ENCODE results near the gene LRCH1. TPM values are rescaled to one million over a fixed set of nuclear protein-coding genes. Genes with fewer than 3 reads are reported as not detected.

Gene LRCH1
- total and polyA plus RNA-seq, 2 of the 4 experiments (the other 2 are of a cell fraction), result 7.0 to 8.8 TPM

DNA sequence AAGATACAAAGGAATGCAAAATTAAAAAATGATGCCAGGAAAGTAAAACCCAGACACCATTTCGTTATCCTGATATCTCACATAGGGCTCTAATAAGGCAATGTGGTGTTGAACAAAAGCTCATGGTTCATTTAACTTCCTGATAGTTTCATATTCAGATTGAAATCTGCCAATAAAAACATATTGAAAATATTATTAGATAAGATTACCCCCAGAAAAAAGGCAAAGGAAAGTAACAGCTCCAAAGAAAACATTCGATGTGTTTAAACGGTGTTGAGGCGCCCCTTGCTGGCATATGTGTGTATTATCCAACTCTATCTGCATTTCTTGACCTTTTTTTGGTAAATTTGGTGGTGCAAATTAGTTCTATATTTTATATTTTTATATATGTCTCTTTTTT is 168.1 kb downstream of the LRCH1 start:
- intact Hi-C loops (cut with micrococcal nuclease), result loop anchor here (1.0 kb wide), 2 partner anchors 170 to 228 kb away; no protein-coding TSS in a partner anchor
- Histone ChIP-seq H3K36me3 (ENCODE audit: control insufficient read depth, insufficient read depth, low read length) (peaks cover 7% of the 10 kb centered on the region), H3K27ac (ENCODE audit: insufficient read depth, low read length) (no peak overlapping the region), H2BK15ac (ENCODE audit: low read depth, low read length) (no peak overlapping the region), H3K79me1 (ENCODE audit: low read depth in 1 of 2, low read length in 2 of 2) (peaks cover 4% of the 10 kb centered on the region in 2 experiments; a peak in 2 of 4 replicates), H3K4ac (ENCODE audit: low read depth, low read length) (no peak overlapping the region), H2AK9ac (replicated peaks; ENCODE audit: low read depth, low read length, poor library complexity) (no peak overlapping the region), H2BK20ac (ENCODE audit: low read depth, low read length) (no peak overlapping the region), H3K18ac (ENCODE audit: low read depth, low read length) (no peak overlapping the region), H3K9me3 (ENCODE audit: control insufficient read depth, insufficient read depth, low read length) (no peaks in the 10 kb centered on the region), H4K91ac (ENCODE audit: insufficient read depth, low read depth, low read length) (no peak overlapping the region), H2BK120ac (ENCODE audit: low read depth, low read length) (no peak overlapping the region), H3K9ac (ENCODE audit: low read depth, low read length) (no peak overlapping the region), H4K5ac (ENCODE audit: low read depth, low read length) (no peak overlapping the region), H3K4me1 (ENCODE audit: control insufficient read depth, insufficient read depth, low read length) (peaks cover 1% of the 10 kb centered on the region; the same call in 1 of the 2 replicates), H3K14ac (replicated peaks; ENCODE audit: low read depth, low read length) (no peak overlapping the region), H3K56ac (ENCODE audit: extremely low read depth, insufficient read depth, low read length) (no peak overlapping the region), H4K20me1 (ENCODE audit: insufficient read depth, low read length) (no peaks in the 10 kb centered on the region), H4K8ac (ENCODE audit: low read depth in 2 of 2, low read length in 2 of 2) (no peak overlapping the region), H3K23ac (ENCODE audit: low read depth, low read length) (no peak overlapping the region), H2BK5ac (ENCODE audit: low read depth, low read length, poor library complexity, severe bottlenecking) (no peak overlapping the region), H3K27me3 (ENCODE audit: control insufficient read depth, insufficient read depth, low read length) (no peaks in the 10 kb centered on the region), H3K9me1 (ENCODE audit: insufficient read depth, low read length) (no peaks in the 10 kb centered on the region; the same call in 1 of the 2 replicates), H3K4me2 (ENCODE audit: low read depth, low read length) (no peak overlapping the region), H2AFZ (replicated peaks; ENCODE audit: low read length, poor library complexity) (no peak overlapping the region), H2AK5ac (ENCODE audit: low read depth, low read length) (no peak overlapping the region), H3K4me3 (ENCODE audit: insufficient read depth, low read depth, low read length) (no peak overlapping the region)
- ATAC-seq (ENCODE audit: low read depth) (peak; percentile 74), DNase-seq (peak; percentile 53)
- dilution Hi-C loops (cut with HindIII; ENCODE audit: low sequenced_read_pairs, unreplicated experiment), result no loop called here
- no CpG with 5 or more reads among the region's 4 CpGs for WGBS, 2 experiments (ENCODE audit: extremely low coverage in 2 of 2, insufficient read length in 1 of 2)
- BruUV-seq (replicated peaks), result no TSS peak
- CTCF ChIA-PET, result interaction anchor here (0.5 to 2.1 kb wide), 7 partner anchors 16 to 530 kb away, joined by 3 to 17 read pairs (median 6); no protein-coding TSS in a partner anchor
- in situ Hi-C loops (cut with MboI; ENCODE audit: low sequenced_read_pairs), result loop anchor here (10.0 kb wide), 1 partner anchor 226 kb away; no protein-coding TSS in a partner anchor
- POLR2A ChIA-PET (ENCODE audit: unreplicated experiment), result no interaction called here
- TF ChIP-seq CHD1 (IDR thresholded peaks at IDR 0.05; ENCODE audit: low read depth, low read length) (no peak), FOS (IDR thresholded peaks at IDR 0.05; ENCODE audit: low read depth, low read length) (no peak), RFX5 (IDR thresholded peaks at IDR 0.05; ENCODE audit: low read depth, low read length) (no peak), BHLHE40 (IDR thresholded peaks at IDR 0.05; ENCODE audit: low read depth, low read length) (no peak), CEBPB (IDR thresholded peaks at IDR 0.05; ENCODE audit: low read depth, low read length) (no peak), MAFK (IDR thresholded peaks at IDR 0.05; ENCODE audit: low read depth, low read length) (no peak), NFE2L2 (IDR thresholded peaks at IDR 0.05; ENCODE audit: low read depth, low read length) (no peak), RAD21 (IDR thresholded peaks at IDR 0.05; ENCODE audit: low read length) (peak; percentile 86), POLR2A (IDR thresholded peaks at IDR 0.05; ENCODE audit: low read depth, low read length) (no peak), SMC3 (IDR thresholded peaks at IDR 0.05; ENCODE audit: low read depth, low read length) (peak; percentile 77)
- TF ChIP-seq, protein P1, sequence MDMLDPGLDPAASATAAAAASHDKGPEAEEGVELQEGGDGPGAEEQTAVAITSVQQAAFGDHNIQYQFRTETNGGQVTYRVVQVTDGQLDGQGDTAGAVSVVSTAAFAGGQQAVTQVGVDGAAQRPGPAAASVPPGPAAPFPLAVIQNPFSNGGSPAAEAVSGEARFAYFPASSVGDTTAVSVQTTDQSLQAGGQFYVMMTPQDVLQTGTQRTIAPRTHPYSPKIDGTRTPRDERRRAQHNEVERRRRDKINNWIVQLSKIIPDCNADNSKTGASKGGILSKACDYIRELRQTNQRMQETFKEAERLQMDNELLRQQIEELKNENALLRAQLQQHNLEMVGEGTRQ (IDR thresholded peaks at IDR 0.05; ENCODE audit: low read depth, low read length), result no peak
- TF ChIP-seq, protein P2, sequence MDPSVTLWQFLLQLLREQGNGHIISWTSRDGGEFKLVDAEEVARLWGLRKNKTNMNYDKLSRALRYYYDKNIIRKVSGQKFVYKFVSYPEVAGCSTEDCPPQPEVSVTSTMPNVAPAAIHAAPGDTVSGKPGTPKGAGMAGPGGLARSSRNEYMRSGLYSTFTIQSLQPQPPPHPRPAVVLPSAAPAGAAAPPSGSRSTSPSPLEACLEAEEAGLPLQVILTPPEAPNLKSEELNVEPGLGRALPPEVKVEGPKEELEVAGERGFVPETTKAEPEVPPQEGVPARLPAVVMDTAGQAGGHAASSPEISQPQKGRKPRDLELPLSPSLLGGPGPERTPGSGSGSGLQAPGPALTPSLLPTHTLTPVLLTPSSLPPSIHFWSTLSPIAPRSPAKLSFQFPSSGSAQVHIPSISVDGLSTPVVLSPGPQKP (IDR thresholded peaks at IDR 0.05; ENCODE audit: borderline replicate concordance, low read depth, low read length), result no peak
- TF ChIP-seq, protein P3, sequence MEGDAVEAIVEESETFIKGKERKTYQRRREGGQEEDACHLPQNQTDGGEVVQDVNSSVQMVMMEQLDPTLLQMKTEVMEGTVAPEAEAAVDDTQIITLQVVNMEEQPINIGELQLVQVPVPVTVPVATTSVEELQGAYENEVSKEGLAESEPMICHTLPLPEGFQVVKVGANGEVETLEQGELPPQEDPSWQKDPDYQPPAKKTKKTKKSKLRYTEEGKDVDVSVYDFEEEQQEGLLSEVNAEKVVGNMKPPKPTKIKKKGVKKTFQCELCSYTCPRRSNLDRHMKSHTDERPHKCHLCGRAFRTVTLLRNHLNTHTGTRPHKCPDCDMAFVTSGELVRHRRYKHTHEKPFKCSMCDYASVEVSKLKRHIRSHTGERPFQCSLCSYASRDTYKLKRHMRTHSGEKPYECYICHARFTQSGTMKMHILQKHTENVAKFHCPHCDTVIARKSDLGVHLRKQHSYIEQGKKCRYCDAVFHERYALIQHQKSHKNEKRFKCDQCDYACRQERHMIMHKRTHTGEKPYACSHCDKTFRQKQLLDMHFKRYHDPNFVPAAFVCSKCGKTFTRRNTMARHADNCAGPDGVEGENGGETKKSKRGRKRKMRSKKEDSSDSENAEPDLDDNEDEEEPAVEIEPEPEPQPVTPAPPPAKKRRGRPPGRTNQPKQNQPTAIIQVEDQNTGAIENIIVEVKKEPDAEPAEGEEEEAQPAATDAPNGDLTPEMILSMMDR (conservative IDR thresholded peaks at IDR 0.05; ENCODE audit: low read depth, low read length), result peak; percentile 76
